Activated CD4-positive, alpha-beta T cell treated with anti-CD3 and anti-CD28 coated beads for 1 hour (primary cell): ENCODE results near the gene CAND2.
A peak's percentile ranks its signal among the peaks of the same experiment; 100 is the strongest.
"Not testable (repeated sequence)": the region's sequence is repeated elsewhere in the genome, so short reads cannot be mapped to it uniquely, and the experiment has no call there.

Source experiments
- DNase-seq: peaks from one replicate; pipeline ENCODE4 v3.0.0-alpha.2; 2020

Gene CAND2

GRCh38 chr3:12866836-12867235, 70.4 kb downstream of the CAND2 start:
- DNase-seq = no peak

- peak; percentile 27 for DNase-seq
Observed at GRCh38 chr3:12868039-12869034, 71.9 kb downstream of the CAND2 start.

DNA sequence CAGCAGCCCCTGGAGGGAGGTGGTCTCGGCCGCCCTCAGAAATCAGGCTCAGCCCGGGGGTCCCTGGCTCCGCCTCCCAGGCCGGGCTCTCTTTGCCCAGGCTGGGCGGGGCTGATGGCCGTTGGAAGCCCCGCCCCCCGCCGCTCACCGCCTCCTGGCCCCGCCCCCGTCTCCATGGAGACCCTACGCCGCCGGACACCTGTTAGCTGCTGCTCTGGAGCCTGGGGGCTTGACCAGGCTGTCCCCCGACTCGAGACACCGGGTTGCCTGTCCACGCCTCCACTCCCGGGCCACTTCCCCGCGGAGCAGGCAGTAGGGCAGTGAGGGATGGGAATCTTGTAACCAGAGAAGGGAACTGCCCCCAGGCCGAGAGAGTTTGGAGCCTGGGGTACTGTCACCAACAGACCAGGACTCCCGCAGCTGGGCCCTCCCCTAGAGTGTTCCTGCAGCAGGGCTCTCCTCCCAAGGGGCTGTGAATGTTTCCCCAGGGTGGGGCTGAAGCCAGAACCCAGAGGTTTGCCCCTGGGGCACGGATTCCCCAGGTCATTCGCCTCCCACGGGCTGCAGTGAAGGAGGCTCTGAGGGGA, 72.6 kb downstream of the CAND2 start:
- no peak for DNase-seq

GRCh38 chr3:12870942-12871341, 74.5 kb downstream of the CAND2 start:
- DNase-seq = no peak

GRCh38 chr3:12871404-12871983, 75.0 kb downstream of the CAND2 start:
- DNase-seq = no peak

- no peak for DNase-seq
Observed at GRCh38 chr3:12875857-12876836, 79.7 kb downstream of the CAND2 start.

DNA sequence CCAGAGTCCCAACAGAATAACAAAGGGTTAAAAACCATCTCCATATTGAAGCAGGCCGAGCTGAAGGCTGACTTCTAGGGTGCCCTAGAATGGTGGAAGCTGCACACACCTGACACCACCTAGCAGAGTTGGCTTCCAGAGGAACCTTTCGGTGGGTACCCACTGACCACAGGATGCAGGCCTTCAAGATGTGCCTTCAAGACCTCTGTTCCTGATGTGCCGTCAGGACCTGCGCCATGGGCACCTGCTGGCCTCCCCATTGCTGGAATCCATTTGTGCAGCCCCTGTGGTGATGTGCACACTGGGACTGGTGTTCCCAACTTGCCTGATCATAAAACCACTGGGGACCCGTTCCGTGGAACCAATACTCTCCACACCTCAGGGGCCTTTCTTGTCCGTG, 80.6 kb downstream of the CAND2 start:
- no peak for DNase-seq

GRCh38 chr3:12878141-12878574, 81.7 kb downstream of the CAND2 start:
- no peak for DNase-seq

- not testable (repeated sequence) for DNase-seq
Observed at GRCh38 chr3:12878758-12879157, 82.3 kb downstream of the CAND2 start.

GRCh38 chr3:12879191-12879815, 82.8 kb downstream of the CAND2 start:
- DNase-seq = no peak

GRCh38 chr3:12881858-12882257, 85.4 kb downstream of the CAND2 start:
- DNase-seq = not testable (repeated sequence)

DNA sequence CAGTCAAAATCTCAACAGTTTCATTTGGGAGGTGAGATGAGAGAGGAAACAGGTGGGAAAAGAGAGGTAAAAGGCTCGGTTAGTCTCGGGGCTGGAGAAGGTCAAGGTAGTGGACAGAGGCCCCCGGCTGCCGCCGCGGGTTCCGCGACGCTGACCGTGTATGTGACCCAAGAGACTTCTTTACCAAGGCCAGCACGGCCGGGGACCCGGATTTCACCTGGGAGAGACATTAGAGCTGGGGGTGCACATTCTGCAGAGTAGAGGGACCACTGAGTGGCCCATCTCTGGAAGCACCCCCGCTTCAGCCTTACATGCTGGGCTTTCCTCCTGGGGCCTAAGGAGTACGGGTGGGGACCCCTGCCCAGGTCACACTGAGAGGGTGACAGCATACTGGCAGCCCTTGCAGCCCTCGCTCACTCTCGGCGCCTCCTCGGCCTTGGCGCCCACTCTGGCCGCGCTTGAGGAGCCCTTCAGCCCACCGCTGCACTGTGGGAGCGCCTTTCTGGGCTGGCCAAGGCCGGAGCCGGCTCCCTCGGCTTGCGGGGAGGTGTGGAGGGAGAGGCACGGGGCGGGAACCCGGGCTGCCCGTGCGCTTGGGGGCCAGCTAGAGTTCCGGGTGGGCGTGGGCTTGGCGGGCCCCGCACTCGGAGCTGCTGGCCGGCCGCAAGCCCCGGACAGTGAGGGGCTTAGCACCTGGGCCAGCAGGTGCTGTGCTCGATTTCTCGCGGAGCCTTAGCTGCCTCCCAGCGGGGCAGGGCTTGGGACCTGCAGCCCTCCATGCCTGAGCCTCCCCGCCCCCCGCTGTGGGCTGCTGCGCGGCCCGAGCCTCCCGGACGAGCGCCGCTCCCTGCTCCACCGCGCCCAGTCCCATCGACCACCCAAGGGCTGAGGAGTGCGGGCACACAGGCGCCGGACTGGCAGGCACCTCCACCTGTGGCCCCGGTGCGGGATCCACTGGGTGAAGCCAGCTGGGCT, 86.1 kb downstream of the CAND2 start:
- DNase-seq = no peak

GRCh38 chr3:12884186-12884680, 87.8 kb downstream of the CAND2 start:
- DNase-seq = no peak
